WTC11 (cell line): Measurements from ENCODE around the gene RGL2. TPM values are rescaled to one million over a fixed set of nuclear protein-coding genes. Genes with fewer than 3 reads are reported as not detected.

Experiments
- ATAC-seq: fragments of 200-7000 bp; cut with Tn5 transposase; 2 replicates; pipeline ENCODE4 v1.10.0; 2021; ENCODE audit warnings: mild to moderate bottlenecking, moderate library complexity
- CTCF ChIA-PET: fragments of 300-600 bp; sonication (Branson Sonifier 250); formaldehyde crosslinking; loops from one replicate; lab custom pipeline; 2021; ENCODE audit warnings: antibody characterized with exemption; lab: Charles Lee
- POLR2A ChIA-PET: fragments of 350-600 bp; sonication (Branson Sonifier 250); formaldehyde crosslinking; loops from one replicate; lab custom pipeline; 2021; ENCODE audit warnings: antibody characterized with exemption; lab: Charles Lee
- DNase-seq: peaks from one replicate; pipeline ENCODE4 v3.0.0; 2021; ENCODE audit warnings: low spot score
- H3K27ac Mint-ChIP-seq: 2 replicates; pipeline ENCODE4 v1.8.0; 2021; ENCODE audit warnings: mixed read lengths
- H3K27me3 Mint-ChIP-seq: 2 replicates; pipeline ENCODE4 v1.8.0; 2021; ENCODE audit warnings: low read depth, mild to moderate bottlenecking, moderate library complexity, mixed read lengths
- H3K36me3 Mint-ChIP-seq: 2 replicates; pipeline ENCODE4 v1.8.0; 2021; ENCODE audit warnings: mixed read lengths
- H3K4me1 Mint-ChIP-seq: 2 replicates; pipeline ENCODE4 v1.8.0; 2022; ENCODE audit warnings: mixed read lengths
- H3K4me3 Mint-ChIP-seq: 2 replicates; pipeline ENCODE4 v1.8.0; 2021; ENCODE audit warnings: mild to moderate bottlenecking, moderate library complexity, mixed read lengths
- H3K9me3 Mint-ChIP-seq: 2 replicates; pipeline ENCODE4 v1.8.0; 2021; ENCODE audit warnings: mixed read lengths
- ATF2 ChIP-seq: sonication (generic); formaldehyde crosslinking; IDR thresholded peaks from 2 replicates; pipeline ENCODE4 v1.8.1; 2022; ENCODE audit warnings: low read depth, missing genetic modification reagents, borderline replicate concordance
- CBFB ChIP-seq: sonication (generic); formaldehyde crosslinking; IDR thresholded peaks from 2 replicates; pipeline ENCODE4 v1.8.1; 2022; ENCODE audit warnings: mild to moderate bottlenecking, low read depth, missing genetic modification reagents
- CDX4 ChIP-seq: fragments of 250-450 bp; sonication (Bioruptor Pico); IDR thresholded peaks from 2 replicates; pipeline ENCODE4 v1.9.0; 2021; ENCODE audit warnings: moderate library complexity, mild to moderate bottlenecking, inconsistent platforms, borderline replicate concordance
- CTCF ChIP-seq: fragments of 200-600 bp; IDR thresholded peaks from 2 replicates; pipeline ENCODE4 v1.8.0; 2022; ENCODE audit warnings: antibody characterized with exemption
- E2F1 ChIP-seq: sonication (generic); formaldehyde crosslinking; IDR thresholded peaks from 2 replicates; pipeline ENCODE4 v1.8.0; 2022; ENCODE audit warnings: mild to moderate bottlenecking, missing genetic modification reagents
- ERG ChIP-seq: fragments of 250-450 bp; sonication (Bioruptor Pico); IDR thresholded peaks from 2 replicates; pipeline ENCODE4 v1.8.0; 2021; ENCODE audit warnings: mild to moderate bottlenecking
- ETV6 ChIP-seq: sonication (generic); formaldehyde crosslinking; IDR thresholded peaks from 2 replicates; pipeline ENCODE4 v1.8.1; 2022; ENCODE audit warnings: mild to moderate bottlenecking, missing genetic modification reagents
- FOXP1 ChIP-seq: sonication (generic); formaldehyde crosslinking; IDR thresholded peaks from 2 replicates; pipeline ENCODE4 v1.8.0; 2022; ENCODE audit warnings: missing genetic modification reagents, mild to moderate bottlenecking, moderate library complexity, borderline replicate concordance
- GTF2I ChIP-seq: fragments of 250-450 bp; sonication (Bioruptor Pico); conservative IDR thresholded peaks from 2 replicates; pipeline ENCODE4 v1.4.0; 2021; ENCODE audit warnings: mild to moderate bottlenecking
- IRF2 ChIP-seq: sonication (generic); formaldehyde crosslinking; IDR thresholded peaks from 2 replicates; pipeline ENCODE4 v1.8.0; 2022; ENCODE audit warnings: low read depth, missing genetic modification reagents, borderline replicate concordance
- MLX ChIP-seq: sonication (generic); formaldehyde crosslinking; IDR thresholded peaks from 2 replicates; pipeline ENCODE4 v1.8.1; 2023; ENCODE audit warnings: mild to moderate bottlenecking, missing genetic modification reagents, moderate library complexity
- MXD4 ChIP-seq: fragments of 250-450 bp; sonication (Bioruptor Pico); IDR thresholded peaks from 2 replicates; pipeline ENCODE4 v1.8.0; 2021; ENCODE audit warnings: mild to moderate bottlenecking, moderate library complexity, borderline replicate concordance
- NFATC4 ChIP-seq: fragments of 250-450 bp; sonication (Bioruptor Pico); IDR thresholded peaks from 2 replicates; pipeline ENCODE4 v1.9.0; 2021; ENCODE audit warnings: mild to moderate bottlenecking
- NR2C2 ChIP-seq: sonication (generic); formaldehyde crosslinking; IDR thresholded peaks from 2 replicates; pipeline ENCODE4 v1.8.0; 2022; ENCODE audit warnings: mild to moderate bottlenecking, missing genetic modification reagents
- SP1 ChIP-seq: sonication (generic); formaldehyde crosslinking; conservative IDR thresholded peaks from 2 replicates; pipeline ENCODE4 v1.8.1; 2022; ENCODE audit warnings: missing genetic modification reagents
- USF1 ChIP-seq: sonication (generic); formaldehyde crosslinking; IDR thresholded peaks from 2 replicates; pipeline ENCODE4 v1.8.0; 2022; ENCODE audit warnings: mild to moderate bottlenecking, missing genetic modification reagents
- USF2 ChIP-seq: sonication (generic); formaldehyde crosslinking; IDR thresholded peaks from 2 replicates; pipeline ENCODE4 v1.8.1; 2023; ENCODE audit warnings: mild to moderate bottlenecking, missing genetic modification reagents, moderate library complexity
- ZBTB21 ChIP-seq: sonication (generic); formaldehyde crosslinking; IDR thresholded peaks from 2 replicates; pipeline ENCODE4 v1.8.1; 2023; ENCODE audit warnings: mild to moderate bottlenecking, missing genetic modification reagents, borderline replicate concordance
- ZNF219 ChIP-seq: sonication (generic); formaldehyde crosslinking; IDR thresholded peaks from 2 replicates; pipeline ENCODE4 v1.8.0; 2023; ENCODE audit warnings: missing genetic modification reagents, mild to moderate bottlenecking, borderline replicate concordance
- ZNF232 ChIP-seq: sonication (generic); formaldehyde crosslinking; IDR thresholded peaks from 2 replicates; pipeline ENCODE4 v1.8.0; 2022; ENCODE audit warnings: mild to moderate bottlenecking, missing genetic modification reagents
- ZNF263 ChIP-seq: sonication (generic); formaldehyde crosslinking; IDR thresholded peaks from 2 replicates; pipeline ENCODE4 v1.8.1; 2022; ENCODE audit warnings: low read depth, mild to moderate bottlenecking, moderate library complexity, missing genetic modification reagents
- ZNF317 ChIP-seq: sonication (generic); formaldehyde crosslinking; IDR thresholded peaks from 2 replicates; pipeline ENCODE4 v1.8.1; 2023; ENCODE audit warnings: low read depth, mild to moderate bottlenecking, moderate library complexity, missing genetic modification reagents, borderline replicate concordance
- ZSCAN18 ChIP-seq: fragments of 250-450 bp; sonication (Bioruptor Pico); IDR thresholded peaks from 2 replicates; pipeline ENCODE4 v2.1.2; 2022; ENCODE audit warnings: mild to moderate bottlenecking, moderate library complexity
- total RNA-seq: library from RNA; stranded (reverse); gene quantifications from 3 replicates; pipeline ENCODE4 v1.2.3, GENCODE V29; 2021

The RGL2 gene
- total RNA-seq, 1 experiment from 2014 or later: 77.1 TPM

- H3K36me3 Mint-ChIP-seq: peaks cover 15% of the 10 kb centered on the region
- H3K4me1 Mint-ChIP-seq: peaks cover 17% of the 10 kb centered on the region
- TF ChIP-seq USF2 (CRISPR knock-in tag) (peak; percentile 96), ZNF317 (CRISPR knock-in tag) (no peak), ZNF219 (no peak), SP1 (CRISPR knock-in tag) (peak; percentile 54; the same call in 1 of the 2 replicates), MLX (CRISPR knock-in tag) (no peak), GTF2I (CRISPR knock-in tag) (no peak), CTCF (no peak), USF1 (CRISPR knock-in tag) (peak; percentile 96)
- H3K4me3 Mint-ChIP-seq: peak overlapping the region; percentile 99
- no peaks in the 10 kb centered on the region for H3K27me3 Mint-ChIP-seq
- ChIA-PET CTCF (interaction anchor here (0.6 to 2.7 kb wide), 14 partner anchors 9 to 171 kb away, joined by 3 to 31 read pairs (median 4); partner anchors contain the start of genes B3GALT4, CUTA, PFDN6 and RPS18), POLR2A (interaction anchor here (0.8 to 1.6 kb wide), 7 partner anchors 8 to 326 kb away, joined by 3 to 10 read pairs (median 5); partner anchors contain the start of genes B3GALT4, PFDN6, RPS18 and TAPBP)
- H3K27ac Mint-ChIP-seq: peak overlapping the region; percentile 73
- ATAC-seq (peak; percentile 57), DNase-seq (peak; percentile 79)
- H3K9me3 Mint-ChIP-seq: no peaks in the 10 kb centered on the region
These were observed 1.3 kb downstream of the RGL2 start for GRCh38 chr6:33297406-33297955.

- DNase-seq (no peak), ATAC-seq (no peak)
- Mint-ChIP-seq H3K36me3 (peaks cover 20% of the 10 kb centered on the region), H3K9me3 (no peaks in the 10 kb centered on the region), H3K27ac (no peak overlapping the region), H3K27me3 (no peaks in the 10 kb centered on the region), H3K4me1 (peaks cover 17% of the 10 kb centered on the region), H3K4me3 (peak overlapping the region; percentile 99)
- CTCF ChIA-PET: interaction anchor here (0.8 to 2.4 kb wide), 7 partner anchors 14 to 171 kb away, joined by 3 to 31 read pairs (median 4); partner anchors contain the start of genes B3GALT4 and ZBTB22
- POLR2A ChIA-PET: interaction anchor here (0.8 to 1.6 kb wide), 6 partner anchors 8 to 325 kb away, joined by 3 to 10 read pairs (median 4); partner anchors contain the start of genes B3GALT4, PFDN6, RPS18 and TAPBP
- no peak for TF ChIP-seq ETV6 (CRISPR knock-in tag)
- TF ChIP-seq ATF2 (CRISPR knock-in tag): no peak
- TF ChIP-seq CBFB (CRISPR knock-in tag): no peak
- no peak for TF ChIP-seq FOXP1 (CRISPR knock-in tag)
- no peak for TF ChIP-seq NR2C2 (CRISPR knock-in tag)
- no peak for TF ChIP-seq NFATC4 (CRISPR knock-in tag)
- TF ChIP-seq ZNF263 (CRISPR knock-in tag): no peak
- TF ChIP-seq CDX4 (CRISPR knock-in tag): no peak
- TF ChIP-seq ERG (CRISPR knock-in tag): no peak
- TF ChIP-seq MXD4: no peak
- no peak for TF ChIP-seq ZNF232
- no peak for TF ChIP-seq ZSCAN18 (CRISPR knock-in tag)
- TF ChIP-seq IRF2 (CRISPR knock-in tag): no peak
- TF ChIP-seq ZBTB21 (CRISPR knock-in tag): no peak
- TF ChIP-seq E2F1 (CRISPR knock-in tag): no peak
These were observed 1.8 kb downstream of the RGL2 start for GRCh38 chr6:33296797-33297405.
